Activated T-cell treated with anti-CD3 and anti-CD28 coated beads, Interleukin-2, amount 50 U/mL, for 1 hour (primary cell): Measurements from ENCODE around the gene BTN1A1.
"Not testable (repeated sequence)": the region's sequence is repeated elsewhere in the genome, so short reads cannot be mapped to it uniquely, and the experiment has no call there.

ENCODE experiments used
- DNase-seq: peaks from one replicate; pipeline ENCODE4 v3.0.0-alpha.2; 2020

The BTN1A1 gene

DNA sequence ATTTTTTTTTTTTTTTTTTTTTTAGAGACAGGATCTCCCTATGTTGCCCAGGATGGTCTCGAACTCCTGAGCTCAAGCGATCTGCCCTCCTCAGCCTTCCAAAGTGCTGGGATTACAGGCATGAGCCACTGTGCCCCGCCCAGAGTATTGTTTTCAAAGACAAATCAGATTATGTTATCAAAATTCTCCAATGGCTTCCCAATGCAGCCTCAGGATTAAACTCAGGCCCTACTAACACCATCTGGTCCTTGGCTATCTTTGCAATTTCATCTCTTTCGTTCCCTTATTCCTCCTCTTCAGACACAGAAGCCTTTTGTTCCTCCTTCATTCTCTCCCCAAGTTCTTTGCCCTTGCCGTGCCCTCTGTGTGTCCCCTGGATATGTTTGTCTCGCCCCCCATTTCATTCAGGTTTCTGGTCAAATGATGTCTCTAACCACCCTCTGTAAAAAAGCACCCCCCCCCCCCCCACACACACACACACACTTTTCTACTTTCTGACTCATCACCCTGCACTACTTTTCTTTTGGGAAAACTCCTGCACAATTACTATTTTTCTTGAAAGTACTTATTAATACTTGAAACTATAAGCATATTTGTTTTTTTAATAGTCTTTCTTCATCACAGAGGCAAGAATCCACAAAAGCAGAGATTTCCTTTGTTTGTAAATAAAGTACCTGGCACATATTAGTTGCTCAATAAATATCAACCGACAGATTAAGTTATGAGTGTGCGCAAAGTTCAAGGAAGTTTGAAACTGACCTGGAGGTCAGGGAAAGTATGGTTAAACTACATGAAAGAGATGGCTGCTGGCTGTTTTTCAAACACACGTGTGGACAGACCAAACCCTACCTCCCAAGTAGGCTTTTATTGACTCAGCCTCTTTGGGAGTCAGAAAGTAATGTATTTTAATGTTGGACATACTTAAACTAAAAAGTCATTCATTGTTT, 16.7 kb downstream of the BTN1A1 start:
- no peak for DNase-seq

- DNase-seq: no peak
Measured at GRCh38 chr6:26519359-26519758, 19.3 kb downstream of the BTN1A1 start.

GRCh38 chr6:26520237-26520849, 20.2 kb downstream of the BTN1A1 start:
- DNase-seq: no peak

DNA sequence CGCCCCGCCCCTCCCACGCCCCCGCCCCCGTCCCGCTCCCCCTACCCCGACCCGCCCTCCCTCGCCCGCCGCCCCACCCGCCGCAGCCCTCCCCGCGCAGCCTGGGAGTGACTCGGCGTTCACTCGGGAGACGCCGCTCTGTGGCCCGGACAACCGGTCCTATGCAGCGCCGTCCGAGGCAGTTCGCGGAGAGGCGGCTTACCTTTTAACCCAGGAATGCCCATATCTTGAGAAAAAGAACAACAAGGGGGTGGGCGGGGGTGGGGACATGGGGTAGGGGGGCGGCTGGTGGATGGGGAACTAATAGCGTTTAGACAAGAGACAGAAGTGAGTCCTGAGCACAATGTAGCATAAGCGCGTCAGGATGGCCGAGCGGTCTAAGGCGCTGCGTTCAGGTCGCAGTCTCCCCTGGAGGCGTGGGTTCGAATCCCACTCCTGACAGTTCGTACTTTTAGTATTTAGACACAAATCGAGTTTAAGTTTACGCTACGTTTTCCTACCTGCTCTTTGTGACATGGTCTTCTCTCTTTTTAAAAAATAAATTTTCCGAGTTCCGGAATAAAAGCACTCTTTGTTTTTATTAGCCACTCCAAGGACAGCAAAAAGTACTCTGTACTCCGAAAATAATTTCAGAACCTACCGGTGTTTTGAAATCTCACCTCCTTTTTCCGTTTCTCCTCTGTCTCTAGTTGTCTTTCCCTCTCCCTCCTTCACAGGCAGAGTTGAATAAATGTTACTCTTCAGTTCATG, 20.9 kb downstream of the BTN1A1 start:
- DNase-seq: peak; percentile 85

DNA sequence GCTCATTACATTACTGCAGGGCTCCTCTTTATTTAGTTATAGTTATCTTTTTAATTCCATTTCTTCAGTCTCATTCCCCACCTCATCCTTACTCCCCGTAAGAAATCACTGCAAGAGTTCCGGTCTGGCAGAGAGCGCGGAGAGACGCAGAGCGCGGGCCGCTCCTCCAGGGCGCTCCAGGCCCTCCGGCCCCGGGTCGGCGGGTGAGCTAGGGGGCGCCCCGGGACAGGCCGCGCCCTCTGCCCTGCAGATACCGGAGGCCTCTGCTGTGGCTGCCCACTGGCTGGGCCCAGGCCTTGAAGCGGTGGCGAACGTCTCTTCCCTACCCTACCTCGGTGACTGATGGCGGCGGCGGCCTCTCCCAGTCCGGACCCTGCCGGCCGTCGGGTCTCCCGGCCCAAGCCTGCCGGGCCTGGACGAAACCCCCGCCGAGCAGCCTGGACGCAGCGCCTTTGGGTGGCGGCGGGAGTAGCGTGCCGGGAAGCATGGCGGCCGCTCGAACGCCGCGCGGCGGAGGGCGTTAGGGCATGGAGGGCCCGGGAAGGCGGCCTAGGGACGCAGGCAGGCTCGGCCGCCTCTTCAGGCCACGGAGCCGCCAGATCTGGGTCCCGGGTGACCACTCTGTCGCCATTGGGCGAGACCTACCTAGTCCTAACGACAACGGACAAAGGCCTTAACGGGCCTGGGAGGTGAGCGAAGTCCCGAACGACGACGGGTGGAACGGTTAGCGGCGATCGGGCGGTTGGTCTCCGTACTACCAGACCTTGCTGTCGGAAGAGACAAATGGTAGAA, 21.7 kb downstream of the BTN1A1 start:
- DNase-seq: peak; percentile 79

DNA sequence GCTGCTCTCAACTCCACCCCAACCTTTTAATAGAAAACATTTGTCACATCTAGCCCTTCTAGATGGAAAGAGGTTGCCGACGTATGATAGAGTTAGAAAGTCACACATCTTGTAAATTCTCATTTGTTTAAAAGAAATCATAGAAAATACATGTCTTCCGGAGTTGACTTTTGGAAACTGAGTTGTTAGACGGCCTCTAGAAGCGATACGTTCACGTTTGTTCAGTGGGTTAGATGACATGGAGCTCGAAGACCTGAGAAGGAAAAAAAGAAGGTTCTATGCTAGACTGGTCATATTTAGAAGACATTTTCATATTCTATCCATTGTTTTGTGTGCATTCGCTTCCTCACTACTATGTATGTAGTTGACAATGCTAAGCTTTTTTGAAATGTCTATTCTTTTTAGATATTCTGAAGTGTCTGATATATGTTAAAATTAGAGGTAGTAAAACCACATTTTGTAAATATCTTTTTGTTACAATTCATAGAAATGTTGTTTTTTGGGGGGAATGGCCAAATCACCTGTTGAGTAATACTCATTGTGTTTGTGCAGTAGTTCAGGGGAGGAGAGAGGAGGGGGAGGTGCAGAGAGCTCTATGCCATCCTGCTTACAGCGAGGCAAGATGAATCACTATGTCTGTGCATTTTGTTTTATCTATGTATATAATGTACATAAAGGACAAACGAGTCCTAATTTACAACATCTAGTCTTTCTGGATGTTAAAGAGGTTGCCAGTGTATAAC, 22.6 kb downstream of the BTN1A1 start:
- not testable (repeated sequence) for DNase-seq

DNA sequence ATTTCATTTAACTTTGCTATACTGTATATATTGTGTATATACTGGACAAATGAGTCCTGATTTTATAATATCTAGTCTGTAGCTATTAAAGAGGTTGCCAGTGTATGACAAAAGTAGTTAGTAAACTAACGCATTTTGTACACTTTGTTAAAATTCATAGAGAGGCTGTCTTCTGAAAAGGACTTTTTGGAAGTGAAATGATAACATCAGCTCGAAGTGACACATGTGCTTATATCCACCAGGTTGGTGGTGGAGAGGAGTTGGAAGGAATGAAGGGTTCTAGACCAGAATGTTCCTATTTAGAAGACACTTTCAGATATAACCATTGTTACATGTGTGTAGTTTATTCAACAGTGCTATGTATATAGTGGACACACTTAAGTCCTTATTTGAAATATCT, 24.2 kb downstream of the BTN1A1 start:
- not testable (repeated sequence) for DNase-seq

- DNase-seq: no peak
Measured at GRCh38 chr6:26524722-26525370, 24.7 kb downstream of the BTN1A1 start.

GRCh38 chr6:26525838-26526237, 25.7 kb downstream of the BTN1A1 start:
- no peak for DNase-seq

DNA sequence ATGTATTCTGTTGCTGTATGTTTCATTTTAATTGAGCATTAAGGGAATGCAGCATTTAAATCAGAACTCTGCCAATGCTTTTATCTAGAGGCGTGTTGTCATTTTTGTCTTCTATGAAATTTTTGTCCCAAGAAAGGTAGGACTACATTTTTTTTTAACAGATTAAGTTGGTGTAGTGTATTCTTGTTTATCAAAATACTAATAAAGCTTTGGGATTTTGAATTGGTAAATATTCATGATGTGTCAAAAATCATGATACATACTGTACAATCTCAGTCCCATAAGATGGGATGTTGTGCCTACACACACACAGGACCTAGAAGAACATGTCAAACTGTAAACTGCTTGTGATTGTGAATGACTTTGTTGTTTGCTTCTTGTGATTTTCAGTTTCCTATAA, 26.8 kb downstream of the BTN1A1 start:
- DNase-seq: no peak

DNA sequence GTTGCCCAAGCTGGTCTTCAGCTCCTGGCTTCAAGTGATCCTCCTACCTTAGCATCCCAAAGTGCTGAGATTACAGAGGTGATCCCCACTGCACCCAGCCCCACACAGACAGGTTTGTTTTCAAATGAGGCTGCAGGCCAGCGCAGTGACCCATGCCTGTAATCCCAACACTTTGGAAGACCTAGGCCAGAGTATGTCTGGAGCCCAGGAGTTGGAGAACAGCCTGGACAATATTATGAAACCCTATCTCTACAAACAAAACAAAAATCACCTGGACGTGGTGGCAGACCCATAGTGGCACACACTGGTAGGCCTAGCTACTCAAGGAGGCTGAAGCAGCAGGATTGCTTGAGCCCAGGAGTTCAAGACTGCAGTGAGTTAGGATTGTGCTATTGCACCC, 30.1 kb downstream of the BTN1A1 start:
- DNase-seq: no peak

DNA sequence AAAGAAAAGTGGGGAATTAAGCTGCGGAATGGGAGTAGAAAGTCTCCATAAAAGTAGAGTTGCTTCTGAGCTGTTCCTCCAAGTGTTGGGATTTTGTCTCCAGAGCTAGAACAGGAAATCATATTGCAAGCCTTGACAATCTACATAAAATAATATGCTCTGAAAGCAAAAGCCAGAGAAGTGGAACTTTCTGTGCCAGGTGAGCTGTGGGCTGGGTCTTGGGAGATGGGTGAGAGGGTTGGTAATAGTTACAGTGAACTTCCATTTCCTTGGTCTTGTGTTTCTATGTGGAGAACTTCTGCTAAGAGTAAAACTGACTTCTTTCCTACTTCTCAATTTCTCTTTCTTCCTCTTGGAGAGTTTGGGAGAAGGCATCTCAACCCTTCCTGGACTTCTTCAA, 31.8 kb downstream of the BTN1A1 start:
- no peak for DNase-seq

- DNase-seq: peak; percentile 86
Measured at GRCh38 chr6:26532699-26533531, 32.8 kb downstream of the BTN1A1 start.

GRCh38 chr6:26533532-26533931, 33.4 kb downstream of the BTN1A1 start:
- no peak for DNase-seq

DNA sequence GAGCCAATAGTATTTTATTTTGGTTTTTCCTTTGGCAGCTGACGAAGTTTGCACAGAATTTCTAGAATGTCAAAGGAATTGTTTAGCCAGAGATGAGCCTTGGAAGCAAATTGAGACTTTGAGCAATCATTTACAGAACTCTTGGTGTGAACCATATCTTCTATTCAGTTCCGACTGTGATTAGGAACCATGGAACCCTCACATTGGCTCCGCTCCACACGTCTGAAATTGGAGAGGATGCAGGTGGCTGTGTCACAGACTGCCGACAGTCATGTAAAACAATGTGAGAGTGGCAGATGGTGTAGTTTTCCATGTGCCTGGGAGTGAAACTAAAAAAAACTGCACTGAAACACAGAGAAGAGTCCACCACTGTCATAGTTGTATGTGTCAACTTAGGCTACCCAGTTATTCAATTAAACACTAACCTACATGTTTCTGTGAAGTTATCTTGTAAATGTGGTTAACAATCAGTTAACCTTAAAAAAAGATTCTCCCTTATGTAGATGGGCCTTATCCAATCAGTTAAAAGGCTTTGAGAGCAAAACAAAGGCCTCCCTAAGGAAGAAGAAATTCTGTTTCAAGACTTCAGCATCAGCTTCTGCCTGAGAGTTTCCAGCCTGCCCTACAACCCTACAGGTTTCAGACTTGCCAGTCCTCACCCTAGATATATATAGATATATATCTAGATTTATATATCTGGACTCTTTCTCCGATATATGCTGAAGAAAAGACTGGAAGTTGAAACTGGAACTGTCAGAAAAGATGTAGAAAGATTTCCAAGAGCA, 34.8 kb downstream of the BTN1A1 start:
- no peak for DNase-seq

- DNase-seq: peak; percentile 23
Measured at GRCh38 chr6:26536571-26537159, 36.6 kb downstream of the BTN1A1 start.

DNA sequence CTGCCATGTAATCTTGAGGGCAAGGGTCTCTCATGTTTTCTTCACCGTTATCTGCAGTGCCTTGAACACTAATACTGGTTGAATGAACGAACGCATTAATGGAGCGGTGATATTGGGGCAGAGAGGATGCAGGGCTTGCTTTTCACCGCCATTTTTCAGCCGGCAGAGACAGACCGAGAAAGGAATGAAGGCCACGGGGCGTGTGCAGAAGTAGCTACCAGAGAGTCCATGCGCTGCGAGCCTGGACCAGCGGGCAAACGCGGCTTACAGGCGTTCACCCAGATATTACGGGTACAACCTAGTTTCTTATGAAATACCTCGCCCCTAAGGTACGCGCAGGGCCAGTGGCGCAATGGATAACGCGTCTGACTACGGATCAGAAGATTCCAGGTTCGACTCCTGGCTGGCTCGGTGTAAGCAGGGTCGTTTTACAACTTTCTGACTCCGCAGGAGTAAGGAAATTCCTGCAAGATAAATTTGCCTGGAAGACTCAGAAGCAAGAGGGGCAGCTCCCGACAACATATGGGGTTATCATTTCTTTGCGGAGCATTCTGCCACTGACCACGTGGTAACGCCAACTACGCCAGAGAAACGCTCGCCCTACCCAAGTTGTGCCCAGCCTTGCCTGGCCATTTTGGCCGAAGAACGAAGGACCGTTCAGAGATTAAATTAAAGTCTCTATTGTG, 37.2 kb downstream of the BTN1A1 start:
- DNase-seq: peak; percentile 85

GRCh38 chr6:26537846-26538571, 37.9 kb downstream of the BTN1A1 start, which contains the start of gene HMGN4:
HMGN4 (plus strand) TSS chr6:26538366; CDS start chr6:26545207, 6,841 bp downstream.
- peak; percentile 80 for DNase-seq
